K562 (cell line): ENCODE results near the gene GPATCH3. TPM values are rescaled to one million over a fixed set of nuclear protein-coding genes. Genes with fewer than 3 reads are reported as not detected.

Experiments used
- BRD9 ChIP-seq: fragments of 450-650 bp; IDR thresholded peaks from 2 replicates; pipeline ENCODE4 v1.6.1; 2018; ENCODE audit warnings: low read depth; ENCODE audit not compliant: partially characterized antibody
- CHAMP1 ChIP-seq: fragments of 450-650 bp; IDR thresholded peaks from 2 replicates; pipeline ENCODE4 v1.6.1; 2016; ENCODE audit warnings: mild to moderate bottlenecking
- E2F3 ChIP-seq: fragments of 250-450 bp; sonication (Bioruptor Pico); IDR thresholded peaks from 2 replicates; pipeline ENCODE4 v1.4.0; 2020; ENCODE audit warnings: mild to moderate bottlenecking
- FOSL1 ChIP-seq: fragments of 200-800 bp; sonication (Bioruptor generic); conservative IDR thresholded peaks from 2 replicates; pipeline ENCODE4 v1.6.1; 2016; ENCODE audit warnings: missing genetic modification characterization, missing compliant biosample characterization
- NCOA6 ChIP-seq: fragments of 450-650 bp; IDR thresholded peaks from 2 replicates; pipeline ENCODE4 v1.6.1; 2017; ENCODE audit warnings: mild to moderate bottlenecking
- NCOR1 ChIP-seq: fragments of 450-650 bp; IDR thresholded peaks from 2 replicates; pipeline ENCODE4 v1.6.1; 2016; ENCODE audit warnings: mild to moderate bottlenecking, moderate library complexity
- NR0B1 ChIP-seq: fragments of 450-650 bp; IDR thresholded peaks from one replicate; pipeline ENCODE4 v1.6.1; 2018; ENCODE audit warnings: mild to moderate bottlenecking, moderate library complexity; ENCODE audit not compliant: partially characterized antibody
- POLR3A ChIP-seq: IDR thresholded peaks from 2 replicates; pipeline ENCODE4 v1.6.1; 2011; ENCODE audit warnings: borderline replicate concordance, mild to moderate bottlenecking, moderate library complexity; ENCODE audit not compliant: insufficient read length, insufficient read depth; ENCODE audit errors: extremely low read depth
- POLR3G ChIP-seq: IDR thresholded peaks from 2 replicates; pipeline ENCODE4 v1.6.1; 2011; ENCODE audit not compliant: insufficient read length, insufficient replicate concordance; ENCODE audit errors: extremely low read depth
- STAT5B ChIP-seq: fragments of 250-450 bp; sonication (Bioruptor Pico); IDR thresholded peaks from 2 replicates; pipeline ENCODE4 v1.8.0; 2021; ENCODE audit warnings: mild to moderate bottlenecking, inconsistent platforms
- ZNF133 ChIP-seq: fragments of 250-450 bp; sonication (Bioruptor Pico); IDR thresholded peaks from 2 replicates; pipeline ENCODE4 v1.4.0; 2020; ENCODE audit warnings: mild to moderate bottlenecking
- ZNF280A ChIP-seq: fragments of 450-650 bp; IDR thresholded peaks from 2 replicates; pipeline ENCODE4 v1.6.1; 2018; ENCODE audit warnings: mild to moderate bottlenecking, low read depth; ENCODE audit not compliant: partially characterized antibody
- ZNF311 ChIP-seq: fragments of 250-450 bp; sonication (Bioruptor Pico); IDR thresholded peaks from 2 replicates; pipeline ENCODE4 v1.4.0; 2020; ENCODE audit warnings: mild to moderate bottlenecking, moderate library complexity
- ZNF699 ChIP-seq: fragments of 250-450 bp; sonication (Bioruptor Pico); IDR thresholded peaks from 2 replicates; pipeline ENCODE4 v1.8.0; 2021; ENCODE audit warnings: mild to moderate bottlenecking, moderate library complexity; ENCODE audit not compliant: insufficient replicate concordance
- ZSCAN29 ChIP-seq: fragments of 450-650 bp; IDR thresholded peaks from 2 replicates; pipeline ENCODE4 v1.6.1; 2017
- polyA plus RNA-seq, 8 experiments: library from polyadenylated mRNA; depleted of rRNA in 4 of 8; stranded (reverse) in 5 of 8; unstranded in 3 of 8; fragments of >200 nt; fragmentation: Nextera tagmentation in 2 of 8; fragmentation: Illumina TruSeq in 1 of 8; extraction: Ambion mirVana in 2 of 8; extraction: Trizol in 1 of 8; gene quantifications; 2 replicates each; pipeline versions ENCODE4 v1.2.1 to v1.2.3, GENCODE V29; 2011 to 2014; ENCODE audit warnings: inconsistent platforms in 1 of 8, missing spikeins in 1 of 8
- total RNA-seq, 7 experiments: library from RNA; depleted of rRNA in 6 of 7; stranded (reverse); fragments of >200 nt in 6 of 7; fragmentation: Illumina TruSeq in 2 of 7; extraction: Trizol in 2 of 7; gene quantifications; 2 replicates each; pipeline versions ENCODE4 v1.2.1 to v1.2.3, GENCODE V29; 2011 to 2021; ENCODE audit warnings: low replicate concordance in 1 of 7
- TF ChIP-seq, protein P1 (sequence below): sonication (generic); formaldehyde crosslinking; IDR thresholded peaks from 2 replicates; pipeline ENCODE4 v1.8.1; 2023; ENCODE audit warnings: mild to moderate bottlenecking, missing genetic modification reagents
- TF ChIP-seq, protein P2 (sequence below): sonication (generic); formaldehyde crosslinking; IDR thresholded peaks from 2 replicates; pipeline ENCODE4 v1.8.0; 2022; ENCODE audit warnings: missing genetic modification reagents, mild to moderate bottlenecking, moderate library complexity, borderline replicate concordance

GPATCH3 gene
- total and polyA plus RNA-seq, 9 of the 15 experiments (the other 6 are each of a cell fraction or from before 2014, with no cell fraction given): 1.6 to 23.0 (median 13.3) TPM

GRCh38 chr1:26864610-26865480 lies 35.4 kb downstream of the GPATCH3 start (continued):
- TF ChIP-seq NCOA6: no peak
- no peak for TF ChIP-seq POLR3A
- no peak for TF ChIP-seq ZSCAN29
- no peak for TF ChIP-seq BRD9
- TF ChIP-seq ZNF311 (CRISPR knock-in tag): no peak
- no peak for TF ChIP-seq CHAMP1
- TF ChIP-seq, protein P1, sequence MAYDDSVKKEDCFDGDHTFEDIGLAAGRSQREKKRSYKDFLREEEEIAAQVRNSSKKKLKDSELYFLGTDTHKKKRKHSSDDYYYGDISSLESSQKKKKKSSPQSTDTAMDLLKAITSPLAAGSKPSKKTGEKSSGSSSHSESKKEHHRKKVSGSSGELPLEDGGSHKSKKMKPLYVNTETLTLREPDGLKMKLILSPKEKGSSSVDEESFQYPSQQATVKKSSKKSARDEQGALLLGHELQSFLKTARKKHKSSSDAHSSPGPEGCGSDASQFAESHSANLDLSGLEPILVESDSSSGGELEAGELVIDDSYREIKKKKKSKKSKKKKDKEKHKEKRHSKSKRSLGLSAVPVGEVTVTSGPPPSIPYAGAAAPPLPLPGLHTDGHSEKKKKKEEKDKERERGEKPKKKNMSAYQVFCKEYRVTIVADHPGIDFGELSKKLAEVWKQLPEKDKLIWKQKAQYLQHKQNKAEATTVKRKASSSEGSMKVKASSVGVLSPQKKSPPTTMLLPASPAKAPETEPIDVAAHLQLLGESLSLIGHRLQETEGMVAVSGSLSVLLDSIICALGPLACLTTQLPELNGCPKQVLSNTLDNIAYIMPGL: no peak
- no peak for TF ChIP-seq ZNF699
- TF ChIP-seq POLR3G: no peak
- TF ChIP-seq, protein P2, sequence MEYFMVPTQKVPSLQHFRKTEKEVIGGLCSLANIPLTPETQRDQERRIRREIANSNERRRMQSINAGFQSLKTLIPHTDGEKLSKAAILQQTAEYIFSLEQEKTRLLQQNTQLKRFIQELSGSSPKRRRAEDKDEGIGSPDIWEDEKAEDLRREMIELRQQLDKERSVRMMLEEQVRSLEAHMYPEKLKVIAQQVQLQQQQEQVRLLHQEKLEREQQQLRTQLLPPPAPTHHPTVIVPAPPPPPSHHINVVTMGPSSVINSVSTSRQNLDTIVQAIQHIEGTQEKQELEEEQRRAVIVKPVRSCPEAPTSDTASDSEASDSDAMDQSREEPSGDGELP (CRISPR knock-in tag): peak; percentile 84
- TF ChIP-seq FOSL1 (tag): peak; percentile 86
- TF ChIP-seq ZNF133 (CRISPR knock-in tag): no peak
- no peak for TF ChIP-seq NR0B1
- TF ChIP-seq NCOR1: no peak
- no peak for TF ChIP-seq ZNF280A
- no peak for TF ChIP-seq STAT5B (CRISPR knock-in tag)
- TF ChIP-seq E2F3 (CRISPR knock-in tag): peak; percentile 92; the same call in 1 of the 2 replicates
